HL-60/S4 (cell line): ENCODE data around the gene IDH2.
"Not testable (repeated sequence)": the region's sequence is repeated elsewhere in the genome, so short reads cannot be mapped to it uniquely, and the experiment has no call there.

Experiments
- in situ Hi-C: fragments of 300-500 bp; cut with MboI; formaldehyde crosslinking; loops from 2 replicates; pipeline ENCODE4 v1.14.3; 2022; ENCODE audit warnings: low sequenced_read_pairs

Gene IDH2

GRCh38 chr15:90115783-90116182 lies 13.5 kb upstream of the IDH2 start:
- in situ Hi-C loops: no loop called here

- in situ Hi-C loops: no loop called here
Measured at GRCh38 chr15:90114451-90114901, 12.2 kb upstream of the IDH2 start.

DNA sequence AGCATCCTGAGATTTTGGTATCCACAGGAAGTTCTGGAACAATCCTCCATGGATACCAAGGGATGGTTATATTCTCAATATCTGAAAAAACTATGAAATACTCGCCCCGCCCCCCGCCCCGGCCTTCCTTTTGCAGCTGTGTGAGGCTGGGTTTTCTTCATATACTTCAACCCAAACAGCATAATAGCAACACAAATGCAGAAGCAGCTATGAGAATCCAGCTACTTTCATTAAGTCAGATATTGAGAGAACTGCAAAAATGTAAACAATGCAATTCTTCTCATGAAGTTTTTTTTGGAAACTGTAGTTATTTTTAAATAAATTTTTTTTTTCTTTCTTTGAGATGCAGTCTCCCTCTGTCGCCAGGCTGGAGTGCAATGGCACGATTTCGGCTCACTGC lies 10.9 kb upstream of the IDH2 start:
- in situ Hi-C loops: no loop called here

DNA sequence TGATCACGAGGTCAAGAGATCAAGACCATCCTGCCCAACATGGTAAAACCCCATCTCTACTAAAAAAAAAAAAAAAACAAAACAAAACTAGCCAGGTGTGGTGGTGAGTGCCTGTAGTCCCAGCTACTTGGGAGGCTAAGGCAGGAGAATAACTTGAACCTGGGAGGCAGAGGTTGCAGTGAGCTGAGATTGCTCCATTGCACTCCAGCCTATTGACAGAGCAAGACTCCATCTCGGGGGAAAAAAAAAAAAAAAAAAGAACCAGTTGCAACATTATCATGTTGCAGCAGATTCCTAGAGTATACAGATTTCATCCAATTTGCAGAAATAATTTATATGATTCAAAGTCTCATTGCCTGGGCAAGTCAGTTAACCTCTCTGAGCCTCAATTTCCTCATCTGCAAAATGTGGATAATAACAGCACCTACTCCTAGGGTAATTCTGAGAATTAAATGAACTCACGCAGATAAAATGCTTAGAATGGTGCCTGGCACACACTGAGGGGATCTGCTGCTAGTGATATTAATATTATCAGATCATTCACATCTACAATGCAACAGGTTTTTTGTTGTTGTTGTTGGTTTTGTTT lies 7.0 kb upstream of the IDH2 start:
- in situ Hi-C loops: not testable (repeated sequence)

DNA sequence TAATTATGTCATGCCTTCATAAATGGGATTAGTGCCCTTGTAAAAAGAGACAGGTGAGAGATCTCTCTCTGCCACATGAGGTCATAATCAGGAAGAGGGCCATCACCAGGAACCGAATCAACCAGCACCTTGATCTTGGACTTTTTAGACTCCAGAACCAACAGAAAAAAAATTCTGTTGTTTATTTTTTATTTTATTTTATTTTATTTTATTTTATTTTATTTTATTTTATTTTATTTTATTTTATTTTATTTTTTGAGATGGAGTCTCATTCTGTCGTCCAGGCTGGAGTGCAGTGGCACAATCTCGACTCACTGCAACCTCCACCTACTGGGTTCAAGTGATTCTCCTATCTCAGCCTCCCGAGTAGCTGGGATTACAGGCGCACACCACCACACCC lies 5.8 kb upstream of the IDH2 start:
- in situ Hi-C loops: not testable (repeated sequence)

DNA sequence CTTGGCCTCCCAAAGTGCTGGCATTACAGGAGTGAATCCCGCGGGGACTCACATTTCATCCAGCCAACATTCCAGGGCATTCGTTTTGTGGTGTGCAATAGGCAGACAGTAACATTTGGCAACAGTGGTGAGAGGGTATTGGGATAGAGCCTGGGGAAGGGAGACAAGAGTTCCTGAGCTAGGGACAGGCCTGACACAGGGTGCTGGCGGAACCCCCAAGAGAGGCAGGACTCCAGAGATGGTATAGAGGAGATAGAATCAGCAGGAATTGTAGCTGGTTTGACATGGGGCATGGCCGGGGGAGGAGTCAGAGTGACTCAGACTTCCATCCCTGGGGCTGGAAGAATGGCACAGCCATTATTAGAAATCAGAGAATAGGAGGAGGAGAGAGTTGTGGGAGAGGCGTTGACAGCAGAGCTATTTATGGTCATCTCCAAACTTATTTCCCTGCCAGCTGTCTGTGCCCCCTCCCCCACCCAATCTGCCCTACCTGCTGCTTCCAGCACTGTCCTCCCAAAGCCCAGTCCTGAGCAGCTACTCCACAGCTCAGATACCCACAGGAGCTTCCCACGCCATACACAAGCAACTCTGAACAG lies 4.4 kb upstream of the IDH2 start:
- in situ Hi-C loops: no loop called here

GRCh38 chr15:90105521-90105920 lies 3.3 kb upstream of the IDH2 start:
- in situ Hi-C loops: no loop called here

GRCh38 chr15:90104551-90104950 lies 2.3 kb upstream of the IDH2 start:
- in situ Hi-C loops: no loop called here

- in situ Hi-C loops: no loop called here
Measured at GRCh38 chr15:90103701-90104329, 1.5 kb upstream of the IDH2 start.

- in situ Hi-C loops: no loop called here
Measured at GRCh38 chr15:90101130-90101968, 919 bp downstream of the IDH2 start.

DNA sequence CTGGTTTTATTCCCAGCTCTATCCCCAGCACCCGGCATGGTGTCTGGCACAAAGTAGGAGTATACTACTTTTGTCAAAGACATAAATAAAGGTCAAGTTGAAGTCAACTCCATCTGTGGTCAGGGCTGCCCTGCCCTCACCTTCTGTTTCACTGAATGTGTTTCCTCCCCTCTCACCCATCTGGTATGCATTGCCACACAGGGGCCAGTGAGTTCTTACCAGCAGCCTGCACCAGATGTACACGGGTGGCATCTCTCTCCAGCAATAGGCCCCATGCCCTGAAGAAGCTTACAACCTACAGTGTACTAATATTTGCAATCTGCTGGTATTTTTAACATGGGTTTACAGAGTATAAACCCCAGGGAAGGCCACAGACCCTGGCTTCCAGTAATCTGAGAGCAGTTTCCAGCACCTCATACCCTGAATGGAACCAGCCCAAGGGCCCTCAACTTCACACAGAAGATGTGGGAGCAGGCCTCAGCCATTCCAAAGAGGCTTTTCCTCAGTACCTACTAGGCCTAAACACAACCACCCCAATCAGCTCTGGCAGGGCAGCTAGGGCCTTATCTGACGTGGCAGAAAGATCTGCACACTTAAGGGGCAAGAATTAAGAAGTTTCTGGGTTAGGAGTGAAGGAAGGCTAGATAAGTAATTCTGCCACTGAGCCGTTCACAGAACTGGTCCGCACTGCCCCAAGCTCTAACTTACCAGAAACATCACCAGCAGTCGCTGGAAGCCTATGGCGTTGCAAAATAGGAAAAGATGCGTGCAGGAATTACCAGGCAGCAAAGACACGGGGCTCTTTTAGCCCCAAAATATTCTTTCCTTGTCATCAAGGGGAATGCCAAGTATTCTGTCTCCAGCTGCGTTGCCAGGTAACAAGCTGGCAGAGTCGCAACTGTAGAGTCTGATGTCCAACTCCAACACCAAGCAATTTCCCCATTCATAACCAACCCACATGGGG lies 2.1 kb downstream of the IDH2 start:
- in situ Hi-C loops: no loop called here

- in situ Hi-C loops: no loop called here
Measured at GRCh38 chr15:90099072-90099867, 3.0 kb downstream of the IDH2 start.

- in situ Hi-C loops: no loop called here
Measured at GRCh38 chr15:90097475-90097874, 4.8 kb downstream of the IDH2 start.

- in situ Hi-C loops: no loop called here
Measured at GRCh38 chr15:90095521-90095959, 6.7 kb downstream of the IDH2 start.

DNA sequence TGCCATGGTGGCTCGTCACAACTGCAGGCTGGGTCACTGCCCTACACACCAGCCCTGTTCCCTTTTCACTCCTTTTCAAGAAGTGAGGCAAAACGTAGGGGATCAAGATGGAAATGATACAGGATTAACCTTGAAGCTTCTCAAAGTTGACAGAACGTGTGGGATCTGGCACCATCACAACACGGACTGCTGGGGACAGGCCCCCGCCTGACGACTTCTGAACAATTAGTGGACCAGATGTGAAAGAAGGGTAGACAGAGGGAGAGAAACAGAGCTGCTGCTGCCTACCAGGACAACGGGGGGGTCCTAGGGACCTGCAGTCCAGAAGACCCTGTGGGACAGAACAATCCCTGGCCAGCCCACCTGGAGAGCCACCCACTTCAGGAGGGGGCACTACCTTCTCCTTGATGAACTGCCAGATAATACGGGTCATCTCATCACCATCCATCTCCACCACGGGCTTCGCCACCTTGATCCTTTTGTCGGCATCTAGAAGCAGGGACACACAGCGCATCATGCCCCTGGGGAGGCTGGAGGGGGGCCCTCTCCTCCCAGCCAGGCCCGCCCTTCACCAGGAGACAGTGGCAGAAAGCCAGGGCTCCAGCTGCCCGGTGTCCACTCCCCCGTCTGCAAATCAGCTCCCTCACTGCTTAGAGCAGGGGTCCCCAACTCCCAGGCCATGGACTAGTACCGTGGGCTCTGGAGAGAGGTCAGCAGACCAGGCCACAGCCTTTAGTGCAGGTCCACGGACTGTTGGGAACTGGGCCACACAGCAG lies 10.9 kb downstream of the IDH2 start:
- in situ Hi-C loops: no loop called here

- in situ Hi-C loops: no loop called here
Measured at GRCh38 chr15:90090226-90090848, 11.9 kb downstream of the IDH2 start.

DNA sequence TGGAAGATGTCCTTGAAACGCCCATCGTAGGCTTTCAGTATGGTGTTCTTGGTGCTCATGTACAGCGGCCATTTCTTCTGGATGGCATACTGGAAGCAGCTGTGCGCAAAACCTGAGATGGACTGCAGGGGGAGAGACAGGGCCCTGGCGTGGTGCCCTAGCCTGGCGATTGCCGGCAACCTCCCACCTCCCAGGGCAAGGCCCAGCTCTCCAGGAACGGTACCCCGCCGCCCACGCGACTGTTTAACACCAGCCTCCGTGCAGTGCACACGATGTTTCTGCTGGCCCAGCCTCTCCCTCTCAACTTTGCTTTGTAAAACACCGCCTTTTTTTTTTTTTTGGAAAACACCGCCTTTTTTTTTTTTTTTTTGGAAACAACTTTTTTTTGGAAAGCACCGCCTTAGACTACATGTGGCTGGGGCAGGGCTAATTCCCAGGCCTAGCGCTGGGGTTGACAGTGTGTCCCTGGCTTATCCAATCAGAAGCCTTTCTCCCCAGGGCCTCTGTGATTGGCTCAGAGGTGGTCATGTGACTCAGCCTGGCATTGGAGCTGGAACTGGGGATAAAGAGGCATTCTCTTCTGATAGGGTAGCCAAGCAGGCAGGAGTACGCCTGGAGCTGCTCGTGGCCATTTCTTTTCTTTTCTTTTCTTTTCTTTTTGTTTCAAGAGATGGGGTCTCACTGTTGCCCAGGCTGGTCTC lies 14.7 kb downstream of the IDH2 start:
- in situ Hi-C loops: no loop called here

GRCh38 chr15:90086868-90087268 lies 15.4 kb downstream of the IDH2 start:
- in situ Hi-C loops: no loop called here
